Bone marrow (tissue), 2 donors: ENCODE measurements around the gene PRRT1.
"Not testable (repeated sequence)": the region's sequence is repeated elsewhere in the genome, so short reads cannot be mapped to it uniquely, and the experiment has no call there.

Source experiments
- DNase-seq, 2 donors: peaks; one replicate each; lab custom pipeline; 2025; lab: John Stamatoyannopoulos, UW

PRRT1 gene

GRCh38 chr6:32151863-32152768 lies at the start of gene PRRT1:
Gene PRRT1 (minus strand): TSS chr6:32151939. CDS start chr6:32151827, 112 bp downstream.
- DNase-seq = no peak

- DNase-seq = no peak
Measured at GRCh38 chr6:32200711-32201475, 49.2 kb upstream of the PRRT1 start.

GRCh38 chr6:32198866-32199265 lies 47.1 kb upstream of the PRRT1 start:
- no peak for DNase-seq

- no peak for DNase-seq
Measured at GRCh38 chr6:32198345-32198696, 46.6 kb upstream of the PRRT1 start.

- DNase-seq = peak in 1 of 2 donors; percentile 9
Measured at GRCh38 chr6:32196682-32197616, 45.2 kb upstream of the PRRT1 start.

GRCh38 chr6:32195902-32196681 lies 44.4 kb upstream of the PRRT1 start:
- peak; percentile 30 to 66 for DNase-seq

GRCh38 chr6:32195652-32195901 lies 43.8 kb upstream of the PRRT1 start:
- DNase-seq = peak; percentile 95 to 99

- peak; percentile 44 to 56 for DNase-seq
Measured at GRCh38 chr6:32194825-32195651, 43.3 kb upstream of the PRRT1 start.

- DNase-seq = no peak
Measured at GRCh38 chr6:32194388-32194787, 42.6 kb upstream of the PRRT1 start.

GRCh38 chr6:32193096-32193495 lies 41.4 kb upstream of the PRRT1 start:
- not testable (repeated sequence) for DNase-seq

- DNase-seq = peak; percentile 55 to 81
Measured at GRCh38 chr6:32192608-32193039, 40.9 kb upstream of the PRRT1 start, which contains the start of gene GPSM3. Gene GPSM3 (minus strand): TSS chr6:32192643. CDS start chr6:32192513, 130 bp downstream.

GRCh38 chr6:32191696-32192607 lies 40.2 kb upstream of the PRRT1 start:
- peak in 1 of 2 donors; percentile 9 for DNase-seq

- DNase-seq = no peak
Measured at GRCh38 chr6:32190911-32191677, 39.4 kb upstream of the PRRT1 start.

GRCh38 chr6:32190054-32190851 lies 38.5 kb upstream of the PRRT1 start, which contains the start of gene PBX2:
Gene PBX2 (minus strand): TSS chr6:32190202. CDS start chr6:32189915, 287 bp downstream.
- peak; percentile 59 to 97 for DNase-seq

- no peak for DNase-seq
Measured at GRCh38 chr6:32189742-32190053, 38.0 kb upstream of the PRRT1 start.

GRCh38 chr6:32189069-32189741 lies 37.5 kb upstream of the PRRT1 start:
- no peak for DNase-seq
